ENCODE data around the gene RNF133.

Gene RNF133

DNA sequence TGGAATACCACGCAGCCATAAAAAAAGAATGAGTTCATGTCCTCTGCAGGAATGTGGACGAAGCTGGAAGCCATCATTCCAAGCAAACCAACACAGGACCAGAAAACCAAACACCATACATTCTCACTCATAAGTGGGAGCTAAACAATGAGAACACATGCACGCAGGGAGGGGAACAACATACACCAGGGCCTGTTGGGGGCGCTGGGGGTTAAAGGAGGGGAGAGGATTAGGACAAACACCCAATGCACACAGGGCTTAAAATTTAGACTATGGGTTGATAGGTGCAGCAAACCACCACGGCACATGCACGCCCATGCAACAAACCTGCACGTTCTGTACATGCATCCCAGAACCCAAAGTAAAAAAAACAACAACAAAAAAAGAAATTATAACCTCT lies 23.3 kb downstream of the RNF133 start:
- TF ChIP-seq, protein P1, sequence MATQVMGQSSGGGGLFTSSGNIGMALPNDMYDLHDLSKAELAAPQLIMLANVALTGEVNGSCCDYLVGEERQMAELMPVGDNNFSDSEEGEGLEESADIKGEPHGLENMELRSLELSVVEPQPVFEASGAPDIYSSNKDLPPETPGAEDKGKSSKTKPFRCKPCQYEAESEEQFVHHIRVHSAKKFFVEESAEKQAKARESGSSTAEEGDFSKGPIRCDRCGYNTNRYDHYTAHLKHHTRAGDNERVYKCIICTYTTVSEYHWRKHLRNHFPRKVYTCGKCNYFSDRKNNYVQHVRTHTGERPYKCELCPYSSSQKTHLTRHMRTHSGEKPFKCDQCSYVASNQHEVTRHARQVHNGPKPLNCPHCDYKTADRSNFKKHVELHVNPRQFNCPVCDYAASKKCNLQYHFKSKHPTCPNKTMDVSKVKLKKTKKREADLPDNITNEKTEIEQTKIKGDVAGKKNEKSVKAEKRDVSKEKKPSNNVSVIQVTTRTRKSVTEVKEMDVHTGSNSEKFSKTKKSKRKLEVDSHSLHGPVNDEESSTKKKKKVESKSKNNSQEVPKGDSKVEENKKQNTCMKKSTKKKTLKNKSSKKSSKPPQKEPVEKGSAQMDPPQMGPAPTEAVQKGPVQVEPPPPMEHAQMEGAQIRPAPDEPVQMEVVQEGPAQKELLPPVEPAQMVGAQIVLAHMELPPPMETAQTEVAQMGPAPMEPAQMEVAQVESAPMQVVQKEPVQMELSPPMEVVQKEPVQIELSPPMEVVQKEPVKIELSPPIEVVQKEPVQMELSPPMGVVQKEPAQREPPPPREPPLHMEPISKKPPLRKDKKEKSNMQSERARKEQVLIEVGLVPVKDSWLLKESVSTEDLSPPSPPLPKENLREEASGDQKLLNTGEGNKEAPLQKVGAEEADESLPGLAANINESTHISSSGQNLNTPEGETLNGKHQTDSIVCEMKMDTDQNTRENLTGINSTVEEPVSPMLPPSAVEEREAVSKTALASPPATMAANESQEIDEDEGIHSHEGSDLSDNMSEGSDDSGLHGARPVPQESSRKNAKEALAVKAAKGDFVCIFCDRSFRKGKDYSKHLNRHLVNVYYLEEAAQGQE (IDR thresholded peaks at IDR 0.05; ENCODE audit: low read depth), result no peak
- no peak for TF ChIP-seq EGR1 (IDR thresholded peaks at IDR 0.05)
- no peak for TF ChIP-seq EP300 (IDR thresholded peaks at IDR 0.05; ENCODE audit: borderline replicate concordance)
- TF ChIP-seq, protein P2, sequence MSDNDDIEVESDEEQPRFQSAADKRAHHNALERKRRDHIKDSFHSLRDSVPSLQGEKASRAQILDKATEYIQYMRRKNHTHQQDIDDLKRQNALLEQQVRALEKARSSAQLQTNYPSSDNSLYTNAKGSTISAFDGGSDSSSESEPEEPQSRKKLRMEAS (IDR thresholded peaks at IDR 0.05), result no peak
- TF ChIP-seq TEAD4 (IDR thresholded peaks at IDR 0.05), result no peak
- TF ChIP-seq TCF12 (IDR thresholded peaks at IDR 0.05; ENCODE audit: low read depth), result no peak
- TF ChIP-seq RAD21 (IDR thresholded peaks at IDR 0.05; ENCODE audit: low read depth), result no peak
- TF ChIP-seq ZBTB7A (IDR thresholded peaks at IDR 0.05; ENCODE audit: low read depth), result no peak
- TF ChIP-seq FOXM1 (IDR thresholded peaks at IDR 0.05; ENCODE audit: borderline replicate concordance, low read depth), result no peak
- no peak for TF ChIP-seq CREB1 (IDR thresholded peaks at IDR 0.05; ENCODE audit: low read depth)
- no peak for TF ChIP-seq TAF1 (IDR thresholded peaks at IDR 0.05; ENCODE audit: low read depth)
- TF ChIP-seq YY1 (IDR thresholded peaks at IDR 0.05; ENCODE audit: low read depth), result no peak
- TF ChIP-seq CEBPB (IDR thresholded peaks at IDR 0.05), result no peak
- TF ChIP-seq, protein P3, sequence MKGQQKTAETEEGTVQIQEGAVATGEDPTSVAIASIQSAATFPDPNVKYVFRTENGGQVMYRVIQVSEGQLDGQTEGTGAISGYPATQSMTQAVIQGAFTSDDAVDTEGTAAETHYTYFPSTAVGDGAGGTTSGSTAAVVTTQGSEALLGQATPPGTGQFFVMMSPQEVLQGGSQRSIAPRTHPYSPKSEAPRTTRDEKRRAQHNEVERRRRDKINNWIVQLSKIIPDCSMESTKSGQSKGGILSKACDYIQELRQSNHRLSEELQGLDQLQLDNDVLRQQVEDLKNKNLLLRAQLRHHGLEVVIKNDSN (IDR thresholded peaks at IDR 0.05), result no peak
- TF ChIP-seq NFIC (IDR thresholded peaks at IDR 0.05), result no peak

DNA sequence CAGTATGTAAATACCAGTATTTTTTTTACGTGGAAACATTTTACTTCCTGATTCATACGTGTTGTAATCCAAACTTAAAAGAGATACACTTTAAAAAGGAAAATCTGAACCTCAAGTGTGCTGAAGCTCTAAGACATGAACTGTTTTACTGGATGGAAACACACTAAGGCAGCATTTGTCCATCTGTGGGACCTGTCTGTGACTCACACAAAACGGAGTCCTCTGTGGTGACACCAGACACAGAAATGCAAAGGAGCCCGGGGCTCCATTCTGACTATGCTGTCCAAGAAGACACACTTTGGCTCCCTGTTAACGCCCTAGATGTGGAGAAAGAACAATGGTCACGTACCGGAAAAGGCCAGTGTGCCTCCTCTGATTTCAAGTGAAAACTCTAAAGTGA lies 23.9 kb downstream of the RNF133 start:
- no peak for TF ChIP-seq EGR1 (IDR thresholded peaks at IDR 0.05)
- no peak for TF ChIP-seq FOXM1 (IDR thresholded peaks at IDR 0.05; ENCODE audit: borderline replicate concordance, low read depth)
- TF ChIP-seq, protein P1 (IDR thresholded peaks at IDR 0.05; ENCODE audit: low read depth), result no peak
- TF ChIP-seq, protein P2 (IDR thresholded peaks at IDR 0.05), result no peak
- TF ChIP-seq, protein P3 (IDR thresholded peaks at IDR 0.05), result no peak
- TF ChIP-seq EP300 (IDR thresholded peaks at IDR 0.05; ENCODE audit: borderline replicate concordance), result no peak
- no peak for TF ChIP-seq NFIC (IDR thresholded peaks at IDR 0.05)
- no peak for TF ChIP-seq RAD21 (IDR thresholded peaks at IDR 0.05; ENCODE audit: low read depth)

DNA sequence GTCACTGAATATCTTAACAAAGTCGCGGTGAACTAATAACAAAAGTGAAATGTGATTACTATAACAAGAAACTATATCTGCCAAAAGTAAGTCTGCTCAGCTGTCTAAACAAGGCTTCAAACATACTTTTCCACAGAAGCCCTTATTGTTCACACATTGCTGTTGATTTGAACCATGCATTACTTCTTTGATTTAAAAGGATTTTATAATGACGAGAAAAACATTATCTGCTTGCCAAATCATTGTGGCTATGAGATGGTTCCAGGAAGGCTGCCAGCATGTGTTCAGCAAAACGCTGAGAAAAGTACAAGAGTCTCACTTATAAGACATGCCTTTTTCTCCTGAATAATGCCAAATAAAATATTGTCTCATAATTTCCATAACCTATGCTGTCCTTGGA lies 24.4 kb downstream of the RNF133 start:
- no peak for TF ChIP-seq TCF12 (IDR thresholded peaks at IDR 0.05; ENCODE audit: low read depth)
- TF ChIP-seq FOXM1 (IDR thresholded peaks at IDR 0.05; ENCODE audit: borderline replicate concordance, low read depth), result no peak
- no peak for TF ChIP-seq EP300 (IDR thresholded peaks at IDR 0.05; ENCODE audit: borderline replicate concordance)
- TF ChIP-seq, protein P2 (IDR thresholded peaks at IDR 0.05), result no peak
- TF ChIP-seq ZBTB7A (IDR thresholded peaks at IDR 0.05; ENCODE audit: low read depth), result no peak
- TF ChIP-seq, protein P1 (IDR thresholded peaks at IDR 0.05; ENCODE audit: low read depth), result no peak
- TF ChIP-seq, protein P3 (IDR thresholded peaks at IDR 0.05), result no peak
- no peak for TF ChIP-seq CEBPB (IDR thresholded peaks at IDR 0.05)
- no peak for TF ChIP-seq TAF1 (IDR thresholded peaks at IDR 0.05; ENCODE audit: low read depth)
- no peak for TF ChIP-seq NFIC (IDR thresholded peaks at IDR 0.05)
- TF ChIP-seq RAD21 (IDR thresholded peaks at IDR 0.05; ENCODE audit: low read depth), result no peak
- TF ChIP-seq CREB1 (IDR thresholded peaks at IDR 0.05; ENCODE audit: low read depth), result no peak
- no peak for TF ChIP-seq TEAD4 (IDR thresholded peaks at IDR 0.05)
- no peak for TF ChIP-seq EGR1 (IDR thresholded peaks at IDR 0.05)
- no peak for TF ChIP-seq YY1 (IDR thresholded peaks at IDR 0.05; ENCODE audit: low read depth)

DNA sequence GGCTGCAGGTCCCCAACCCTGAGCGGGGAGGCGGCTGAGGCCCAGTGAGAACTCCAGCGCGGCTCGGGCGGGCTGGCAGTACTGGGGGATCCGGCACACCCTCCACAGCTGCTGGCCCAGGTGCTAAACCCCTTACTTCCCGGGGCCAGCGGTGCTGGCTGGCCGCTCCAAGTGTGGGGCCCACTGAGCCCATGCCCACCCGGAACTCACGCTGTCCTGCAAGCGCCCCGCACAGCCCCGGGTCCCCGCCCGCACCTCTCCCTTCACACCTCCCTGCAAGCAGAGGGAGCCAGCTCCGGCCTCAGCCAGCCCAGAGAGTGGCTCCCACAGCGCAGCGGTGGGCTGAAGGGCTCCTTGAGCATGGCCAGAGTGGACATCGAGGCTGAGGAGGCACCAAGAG lies 25.0 kb downstream of the RNF133 start:
- TF ChIP-seq NFIC (IDR thresholded peaks at IDR 0.05), result no peak
- no peak for TF ChIP-seq TEAD4 (IDR thresholded peaks at IDR 0.05)
- TF ChIP-seq, protein P2 (IDR thresholded peaks at IDR 0.05), result no peak
- no peak for TF ChIP-seq RAD21 (IDR thresholded peaks at IDR 0.05; ENCODE audit: low read depth)
- no peak for TF ChIP-seq CREB1 (IDR thresholded peaks at IDR 0.05; ENCODE audit: low read depth)
- TF ChIP-seq, protein P1 (IDR thresholded peaks at IDR 0.05; ENCODE audit: low read depth), result no peak
- no peak for TF ChIP-seq CEBPB (IDR thresholded peaks at IDR 0.05)
- no peak for TF ChIP-seq YY1 (IDR thresholded peaks at IDR 0.05; ENCODE audit: low read depth)
- no peak for TF ChIP-seq EGR1 (IDR thresholded peaks at IDR 0.05)
- TF ChIP-seq, protein P3 (IDR thresholded peaks at IDR 0.05), result no peak
- TF ChIP-seq TAF1 (IDR thresholded peaks at IDR 0.05; ENCODE audit: low read depth), result no peak
- no peak for TF ChIP-seq FOXM1 (IDR thresholded peaks at IDR 0.05; ENCODE audit: borderline replicate concordance, low read depth)
- TF ChIP-seq ZBTB7A (IDR thresholded peaks at IDR 0.05; ENCODE audit: low read depth), result no peak
- TF ChIP-seq EP300 (IDR thresholded peaks at IDR 0.05; ENCODE audit: borderline replicate concordance), result no peak
- TF ChIP-seq TCF12 (IDR thresholded peaks at IDR 0.05; ENCODE audit: low read depth), result no peak

Measured in Ishikawa (cell line).